IPS-NIHi7 (cell line): Measurements from ENCODE around the gene ARMS2.

ENCODE experiments used
- DNase-seq: peaks from one replicate; pipeline ENCODE4 v3.0.0; 2012; ENCODE audit warnings: mixed read lengths; ENCODE audit errors: extremely low spot score

ARMS2 gene

DNA sequence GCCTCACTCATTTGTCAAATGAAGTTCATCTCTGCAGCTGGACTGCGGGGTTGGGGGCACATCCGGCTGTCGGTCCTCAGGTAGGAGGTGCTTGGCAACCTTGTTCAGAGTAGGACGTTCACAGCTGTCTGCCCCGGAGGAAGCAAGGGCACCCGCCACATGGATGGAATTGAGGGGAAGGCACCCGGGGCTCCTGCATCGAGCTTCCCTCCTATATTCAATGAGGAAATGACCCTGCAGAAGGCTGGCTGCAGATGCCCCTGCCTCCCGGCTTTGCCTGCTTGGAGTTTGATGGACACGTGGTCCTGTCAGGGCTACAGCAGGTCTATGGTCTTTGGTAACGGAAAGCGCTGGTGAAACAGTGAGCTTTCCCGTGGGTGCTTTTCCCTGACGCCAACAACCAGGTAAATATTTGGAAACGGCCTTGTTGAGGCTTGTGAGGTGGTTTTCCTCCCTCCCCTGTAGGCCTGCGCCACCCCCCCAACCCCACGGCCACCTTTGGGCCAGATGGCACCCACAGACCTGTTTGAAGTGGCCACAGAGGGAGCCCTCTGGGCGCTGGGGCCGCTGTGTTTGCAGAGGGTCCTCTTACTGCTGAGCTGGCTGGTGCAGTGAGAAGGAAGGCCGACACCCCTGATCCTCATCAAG, 39.8 kb downstream of the ARMS2 start:
- DNase-seq = no peak

DNA sequence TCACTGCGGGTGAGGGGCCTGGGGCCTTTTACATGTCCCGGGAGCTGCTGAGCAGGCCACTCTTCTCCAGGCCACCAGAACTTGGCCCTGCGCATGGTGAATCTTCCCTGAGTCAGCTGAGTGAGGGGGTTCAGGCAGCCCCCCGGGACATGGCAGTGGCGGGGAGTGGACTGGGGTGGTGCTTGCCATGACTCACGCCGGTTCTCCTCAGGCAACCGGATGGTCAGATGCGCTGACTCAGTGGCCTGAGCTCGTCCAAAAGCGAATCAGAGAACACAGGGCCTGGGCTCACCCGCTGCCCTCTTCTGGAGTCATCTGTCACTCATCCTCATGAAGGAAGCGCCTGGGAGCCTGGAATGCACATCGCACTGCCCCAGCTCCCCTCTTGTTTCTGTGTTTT, 40.4 kb downstream of the ARMS2 start:
- no peak for DNase-seq

- DNase-seq = peak; percentile 50
Observed at GRCh38 chr10:122495406-122496340, 41.2 kb downstream of the ARMS2 start.

DNA sequence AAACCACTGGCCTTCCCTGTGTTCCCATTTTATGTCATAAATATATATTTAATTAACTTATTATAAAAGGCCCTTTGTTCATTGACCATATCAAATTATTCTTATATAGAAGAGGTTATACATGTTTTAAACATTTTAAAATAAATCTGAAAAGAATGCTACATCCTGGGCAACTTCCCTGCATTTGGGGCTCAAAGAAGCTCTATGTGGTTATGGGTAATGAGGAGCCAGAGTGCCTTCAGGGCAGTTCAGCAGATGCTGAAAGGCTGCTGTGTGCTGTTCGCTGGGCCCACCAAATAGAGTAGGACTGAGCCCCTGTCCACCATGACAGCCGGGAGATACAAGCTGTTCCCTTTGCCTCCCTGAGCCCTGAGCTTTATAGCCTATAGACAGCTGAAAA, 42.8 kb downstream of the ARMS2 start:
- no peak for DNase-seq

- DNase-seq = no peak
Observed at GRCh38 chr10:122498521-122498920, 44.1 kb downstream of the ARMS2 start.

DNA sequence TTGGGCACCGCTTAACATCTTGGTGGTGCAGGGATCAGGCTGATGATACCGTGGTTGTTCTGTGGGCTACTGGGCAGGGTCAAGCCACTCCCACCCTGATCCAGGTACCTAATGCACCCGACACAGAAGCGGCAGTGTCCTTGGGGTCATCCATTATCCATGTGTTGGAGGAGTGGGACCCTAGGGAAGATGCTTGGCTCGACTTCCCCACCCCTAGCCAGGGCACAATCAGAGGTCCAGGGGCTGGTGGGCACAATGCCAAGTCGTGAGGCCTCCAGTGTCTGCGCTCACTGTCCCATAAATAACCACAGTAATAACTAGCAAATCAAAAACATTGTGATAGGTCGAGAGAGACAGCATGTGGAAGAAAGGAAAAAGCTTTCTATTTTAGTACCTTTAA, 44.6 kb downstream of the ARMS2 start:
- no peak for DNase-seq

- DNase-seq = no peak
Observed at GRCh38 chr10:122499491-122499941, 45.1 kb downstream of the ARMS2 start.

DNA sequence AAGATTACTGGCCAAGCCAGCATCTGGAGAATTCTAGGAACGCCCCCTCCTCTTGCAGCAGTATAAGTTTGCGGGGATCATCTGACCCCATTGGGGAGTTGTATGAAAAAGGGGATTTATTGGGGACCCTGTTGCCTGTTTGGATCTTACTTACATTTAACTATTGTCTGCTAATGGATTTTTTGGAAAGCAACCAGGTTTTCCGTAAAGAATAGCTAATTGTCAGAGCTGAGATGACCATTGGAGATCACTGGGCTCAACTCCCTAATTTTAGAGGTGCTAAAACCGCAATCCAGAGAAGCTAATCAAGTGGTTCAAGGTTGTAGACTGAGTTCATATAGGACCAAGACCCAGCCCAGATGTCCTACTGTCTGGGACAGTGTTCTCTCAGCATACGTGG, 45.7 kb downstream of the ARMS2 start:
- DNase-seq = no peak

GRCh38 chr10:122500726-122501125, 46.3 kb downstream of the ARMS2 start:
- no peak for DNase-seq

DNA sequence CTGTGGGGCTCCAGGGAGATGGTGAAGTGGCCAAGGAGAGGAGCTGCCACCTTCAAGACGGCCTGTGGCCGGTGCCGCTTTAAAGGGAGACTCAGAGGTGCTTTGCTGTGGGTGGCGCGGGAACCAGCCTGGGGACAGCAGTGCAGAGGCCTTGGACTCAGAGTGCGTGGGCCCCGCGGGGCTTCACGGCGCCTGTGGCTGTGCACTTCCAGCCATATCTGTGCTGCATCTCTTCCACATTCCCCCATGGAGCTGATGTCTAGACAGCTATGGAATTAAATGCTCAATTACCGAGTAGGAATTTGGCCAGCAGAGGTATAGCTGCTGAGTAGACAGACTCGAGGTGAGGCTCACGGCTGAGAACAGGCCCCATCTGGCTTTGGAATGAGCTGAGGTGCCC, 48.6 kb downstream of the ARMS2 start:
- no peak for DNase-seq

DNA sequence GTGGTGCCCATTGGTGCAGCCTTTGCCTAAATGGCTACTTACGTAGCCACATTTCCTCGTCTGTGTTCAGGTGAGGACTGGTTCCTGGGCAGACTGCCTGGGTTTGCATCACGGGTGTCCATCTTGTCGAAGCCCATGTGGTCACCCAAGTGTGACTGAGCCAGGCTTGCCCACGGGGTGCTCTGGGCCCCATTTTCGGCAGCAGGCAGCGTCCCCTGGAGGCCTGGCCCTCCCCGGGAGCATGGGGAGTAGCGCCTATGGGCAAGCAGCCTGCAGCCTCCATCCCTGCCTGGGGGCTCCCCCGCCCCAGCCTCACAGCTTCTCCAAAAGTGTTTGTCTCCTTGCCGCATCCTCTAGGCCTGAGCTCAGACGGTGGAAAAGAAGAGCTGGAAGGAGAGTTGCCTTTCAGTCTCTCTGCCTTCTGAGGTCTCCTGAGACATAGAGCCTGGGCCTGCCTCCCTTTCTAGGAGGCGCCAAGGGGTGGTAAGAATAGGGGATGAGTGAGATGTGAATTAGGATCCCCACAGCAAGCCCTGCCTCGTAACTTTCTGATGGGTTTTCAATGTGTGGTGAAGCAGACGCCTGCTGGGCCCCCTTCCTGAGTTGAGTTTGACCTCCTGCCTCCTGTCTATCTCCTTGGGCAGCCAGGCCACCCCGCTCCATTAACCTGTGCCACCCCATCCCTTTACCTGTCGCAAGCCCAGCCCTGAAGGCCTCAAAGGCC, 49.6 kb downstream of the ARMS2 start:
- DNase-seq = no peak

GRCh38 chr10:122504610-122504950, 50.1 kb downstream of the ARMS2 start:
- no peak for DNase-seq

DNA sequence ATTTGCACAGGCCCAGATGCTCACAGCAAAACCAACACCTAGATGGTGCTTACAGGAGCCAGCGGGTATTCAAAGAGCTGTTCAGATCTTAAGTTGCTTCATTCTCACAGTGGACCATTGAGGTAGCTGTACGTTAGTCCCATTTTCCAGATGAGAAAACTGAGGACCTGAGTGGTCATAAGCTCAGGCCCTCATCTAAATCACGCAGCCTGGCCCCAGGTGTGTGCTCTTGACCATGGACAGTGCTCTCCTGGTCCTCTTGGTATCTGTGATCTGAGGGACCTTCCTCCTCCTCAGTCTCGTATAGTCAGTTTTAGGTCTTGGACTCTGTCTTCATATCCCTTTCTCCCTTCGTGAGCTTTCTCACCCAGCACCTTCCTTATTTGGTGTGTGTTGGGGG, 50.6 kb downstream of the ARMS2 start:
- DNase-seq = no peak

DNA sequence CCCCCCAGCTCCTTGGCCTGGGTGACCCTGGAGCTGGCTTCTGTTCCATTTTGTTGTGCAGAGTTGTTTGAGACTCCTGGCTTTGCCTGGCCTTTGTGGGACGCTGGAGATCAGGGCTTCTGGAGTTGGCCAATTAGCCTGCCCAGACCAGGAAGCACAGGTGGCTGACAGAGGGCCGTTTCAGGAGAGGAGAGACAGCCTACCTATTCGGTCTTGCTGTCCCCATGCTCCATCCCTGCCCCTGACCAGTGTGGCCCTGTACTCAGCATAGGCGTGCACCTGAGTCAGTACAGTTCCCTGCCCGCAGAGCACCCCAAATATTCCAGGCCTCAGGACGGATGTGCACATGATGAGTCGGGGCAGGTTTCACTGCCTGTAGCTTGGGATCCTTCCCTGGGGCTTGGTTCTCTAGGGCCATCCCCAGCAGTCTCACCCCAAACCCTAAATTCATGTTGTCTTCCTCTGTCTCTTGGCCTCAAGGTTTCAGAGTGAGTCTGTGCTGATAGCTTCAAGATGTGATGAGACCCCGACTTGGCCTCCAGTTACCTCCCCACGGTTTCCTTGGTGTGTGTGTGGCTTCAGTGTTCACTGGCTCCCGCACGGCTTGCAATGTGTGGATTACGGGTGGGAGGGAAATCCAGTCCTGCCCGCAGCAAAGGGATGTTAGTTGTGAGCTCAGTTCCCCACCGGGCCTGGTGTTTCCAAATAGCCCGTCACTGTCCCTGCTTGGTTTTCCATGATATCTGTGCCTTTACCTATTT, 51.6 kb downstream of the ARMS2 start:
- no peak for DNase-seq
